H1 (cell line): ENCODE measurements around the gene SOX2. TPM values are rescaled to one million over a fixed set of nuclear protein-coding genes. Genes with fewer than 3 reads are reported as not detected.

Source experiments
- CTCF ChIA-PET: fragments of 300-600 bp; sonication (Branson Sonifier 250); formaldehyde crosslinking; loops from one replicate; lab custom pipeline; 2021; ENCODE audit not compliant: partially characterized antibody; lab: Charles Lee
- POLR2A ChIA-PET: fragments of 300-600 bp; sonication (Branson Sonifier 250); formaldehyde crosslinking; loops from one replicate; lab custom pipeline; 2021; ENCODE audit warnings: inconsistent platforms; ENCODE audit not compliant: partially characterized antibody; lab: Charles Lee
- DNase-seq, 2 experiments: peaks; one replicate each; pipeline versions ENCODE4 v3.0.0 to v3.0.0-alpha.2; 2010 to 2022; ENCODE audit warnings: low spot score in 2 of 2, low read depth in 1 of 2, mixed read lengths in 1 of 2
- FAIRE-seq: peaks from 2 replicates; lab custom pipeline; 2011; peaks lifted over from hg19 to GRCh38; lab: Jason Lieb, UNC
- H2AFZ ChIP-seq: 2 replicates; pipeline ENCODE4 v1.8.1; 2012; ENCODE audit warnings: low read length, inconsistent platforms
- H2AK5ac ChIP-seq: 2 replicates; pipeline ENCODE4 v1.6.1; 2013; ENCODE audit warnings: low read depth, low read length
- H2BK120ac ChIP-seq: replicated peaks from 2 replicates; pipeline ENCODE3; 2013; ENCODE audit warnings: low read depth, low read length, inconsistent platforms
- H2BK12ac ChIP-seq: 2 replicates; pipeline ENCODE4 v1.6.1; 2013; ENCODE audit warnings: low read depth, low read length
- H2BK15ac ChIP-seq: 2 replicates; pipeline ENCODE4 v1.6.1; 2013; ENCODE audit warnings: low read length
- H2BK20ac ChIP-seq: 2 replicates; pipeline ENCODE4 v1.6.1; 2013; ENCODE audit warnings: low read length
- H2BK5ac ChIP-seq: 2 replicates; pipeline ENCODE4 v1.6.1; 2013; ENCODE audit warnings: low read depth, low read length
- H3K14ac ChIP-seq: 2 replicates; pipeline ENCODE4 v1.6.1; 2013; ENCODE audit warnings: inconsistent platforms; ENCODE audit not compliant: insufficient read length
- H3K18ac ChIP-seq: 2 replicates; pipeline ENCODE4 v1.6.1; 2013; ENCODE audit warnings: low read length; ENCODE audit errors: extremely low read depth
- H3K23ac ChIP-seq: 2 replicates; pipeline ENCODE4 v1.6.1; 2013; ENCODE audit warnings: inconsistent platforms; ENCODE audit not compliant: insufficient read length
- H3K23me2 ChIP-seq: 2 replicates; pipeline ENCODE4 v1.6.1; 2013; ENCODE audit warnings: low read depth, low read length
- H3K27ac ChIP-seq: 2 replicates; pipeline ENCODE4 v1.6.1; 2011; ENCODE audit warnings: low read depth, low read length, inconsistent platforms
- H3K27me3 ChIP-seq, 4 experiments: replicated peaks in 1 of 4; 1 replicate in 1 of 4; 2 replicates in 3 of 4; pipeline versions ENCODE4 v1.6.1 to v1.8.1; 2011 to 2013; ENCODE audit warnings: low read length in 3 of 4, mild to moderate bottlenecking in 3 of 4, inconsistent platforms in 2 of 4, mixed read lengths in 2 of 4, moderate library complexity in 1 of 4; ENCODE audit not compliant: control insufficient read depth in 3 of 4, insufficient read depth in 3 of 4; ENCODE audit errors: extremely low read depth in 1 of 4
- H3K36me3 ChIP-seq, 4 experiments: 2 replicates each; pipeline versions ENCODE4 v1.6.1 to v1.8.1; 2011 to 2013; ENCODE audit warnings: mild to moderate bottlenecking in 4 of 4, low read length in 3 of 4, moderate library complexity in 2 of 4, control low read depth in 1 of 4, inconsistent platforms in 1 of 4; ENCODE audit not compliant: insufficient read depth in 4 of 4, control insufficient read depth in 2 of 4
- H3K4ac ChIP-seq: replicated peaks from 2 replicates; pipeline ENCODE3; 2013; ENCODE audit warnings: low read length, low read depth, mixed read lengths, inconsistent platforms; ENCODE audit not compliant: insufficient read length
- H3K4me1 ChIP-seq, 4 experiments: replicated peaks in 1 of 4; 1 replicate in 1 of 4; 2 replicates in 3 of 4; pipeline versions ENCODE4 v1.6.1 to v1.8.1; 2011 to 2013; ENCODE audit warnings: low read length in 3 of 4, inconsistent platforms in 2 of 4, mixed read lengths in 1 of 4; ENCODE audit not compliant: insufficient read depth in 4 of 4, control insufficient read depth in 3 of 4
- H3K4me2 ChIP-seq, 2 experiments: 2 replicates each; pipeline versions ENCODE4 v1.6.1 to v1.8.1; 2011 to 2013; ENCODE audit warnings: low read depth in 2 of 2, low read length in 2 of 2, control low read depth in 1 of 2, inconsistent platforms in 1 of 2, mild to moderate bottlenecking in 1 of 2; ENCODE audit not compliant: insufficient read depth in 1 of 2
- H3K4me3 ChIP-seq, 4 experiments: fragments of 200-600, 300-600 bp in 1 of 4; sonication (generic), shearing (Covaris generic), sonication (Bioruptor Twin) in 1 of 4; 2 replicates each; pipeline versions ENCODE4 v1.5.1 to v1.8.1; 2011 to 2016; ENCODE audit warnings: low read length in 4 of 4, low read depth in 3 of 4, control low read depth in 2 of 4, inconsistent platforms in 2 of 4, mild to moderate bottlenecking in 2 of 4, mixed read lengths in 1 of 4, moderate library complexity in 1 of 4; ENCODE audit not compliant: insufficient read depth in 2 of 4; ENCODE audit errors: extremely low read depth in 1 of 4
- H3K56ac ChIP-seq: replicated peaks from 2 replicates; pipeline ENCODE3; 2013; ENCODE audit warnings: low read depth, mild to moderate bottlenecking, mixed read lengths, low read length, inconsistent platforms; ENCODE audit not compliant: insufficient read length
- H3K79me1 ChIP-seq: 2 replicates; pipeline ENCODE4 v1.6.1; 2013; ENCODE audit warnings: low read depth, low read length, control low read depth
- H3K79me2 ChIP-seq, 2 experiments: 2 replicates each; pipeline versions ENCODE4 v1.6.1 to v1.8.1; 2012 to 2013; ENCODE audit warnings: low read length in 2 of 2, mild to moderate bottlenecking in 2 of 2, inconsistent platforms in 1 of 2; ENCODE audit not compliant: insufficient read depth in 2 of 2, control insufficient read depth in 1 of 2
- H3K9ac ChIP-seq, 4 experiments: replicated peaks in 1 of 4; 1 replicate in 1 of 4; 2 replicates in 3 of 4; pipeline versions ENCODE4 v1.6.1 to v1.8.1; 2011 to 2013; ENCODE audit warnings: low read depth in 3 of 4, low read length in 3 of 4, control low read depth in 2 of 4, mild to moderate bottlenecking in 2 of 4, moderate library complexity in 2 of 4, inconsistent platforms in 1 of 4; ENCODE audit errors: extremely low read depth in 1 of 4
- H3K9me3 ChIP-seq, 2 experiments: 2 replicates each; pipeline versions ENCODE4 v1.6.1 to v1.8.1; 2012 to 2013; ENCODE audit warnings: mild to moderate bottlenecking in 2 of 2, moderate library complexity in 2 of 2, control low read depth in 1 of 2, inconsistent platforms in 1 of 2, low read depth in 1 of 2, low read length in 1 of 2, mixed read lengths in 1 of 2; ENCODE audit not compliant: insufficient read depth in 2 of 2
- H4K20me1 ChIP-seq, 2 experiments: replicated peaks in 1 of 2; 2 replicates each; pipeline versions ENCODE3 to v1.8.1; 2011 to 2013; ENCODE audit warnings: inconsistent platforms in 2 of 2, low read length in 2 of 2, mild to moderate bottlenecking in 1 of 2; ENCODE audit not compliant: insufficient read depth in 2 of 2, control insufficient read depth in 1 of 2
- H4K5ac ChIP-seq: 2 replicates; pipeline ENCODE4 v1.6.1; 2013; ENCODE audit warnings: low read length, low read depth, mixed read lengths, inconsistent platforms; ENCODE audit not compliant: insufficient read length
- H4K8ac ChIP-seq: 2 replicates; pipeline ENCODE4 v1.8.0; 2013; ENCODE audit warnings: mild to moderate bottlenecking, moderate library complexity, low read length, inconsistent platforms; ENCODE audit not compliant: insufficient read depth; ENCODE audit errors: extremely low read depth
- H4K91ac ChIP-seq: replicated peaks from 2 replicates; pipeline ENCODE3; 2013; ENCODE audit warnings: low read length, mixed read lengths, inconsistent platforms; ENCODE audit not compliant: insufficient read length
- CBX8 ChIP-seq: fragments of 300-800, 300-1000 bp; sonication (generic); IDR thresholded peaks from 2 replicates; pipeline ENCODE4 v1.7.1; 2016; ENCODE audit warnings: low read depth, low read length, borderline replicate concordance
- CEBPB ChIP-seq: IDR thresholded peaks from 2 replicates; pipeline ENCODE4 v1.6.1; 2012; ENCODE audit warnings: low read depth, low read length
- MAFK ChIP-seq: IDR thresholded peaks from 2 replicates; pipeline ENCODE4 v1.6.1; 2012; ENCODE audit warnings: low read depth, mild to moderate bottlenecking, improper control_type of control experiment, low read length
- POLR2A ChIP-seq, 2 experiments: IDR thresholded peaks; 1 replicate in 1 of 2; 2 replicates in 1 of 2; pipeline ENCODE4 v1.6.1; 2011; ENCODE audit warnings: low read depth in 2 of 2, low read length in 2 of 2, mild to moderate bottlenecking in 2 of 2; ENCODE audit errors: control extremely low read depth in 1 of 2
- POLR2AphosphoS5 ChIP-seq: IDR thresholded peaks from 2 replicates; pipeline ENCODE4 v1.6.1; 2011; ENCODE audit warnings: low read depth, low read length
- POU5F1 ChIP-seq: IDR thresholded peaks from 2 replicates; pipeline ENCODE4 v1.6.1; 2011; ENCODE audit warnings: low read depth, mild to moderate bottlenecking, low read length, moderate library complexity
- USF2 ChIP-seq: IDR thresholded peaks from 2 replicates; pipeline ENCODE4 v1.6.1; 2011; ENCODE audit warnings: low read length, improper control_type of control experiment
- WGBS, 2 experiments: shearing (Covaris generic) in 1 of 2; methylation state at CpG; one replicate each; pipeline versions ENCODE4 v1.1.6 to v1.1.7; 2013 to 2015; ENCODE audit warnings: low lambda C conversion rate in 2 of 2, mixed read lengths in 2 of 2, inconsistent platforms in 1 of 2, low coverage in 1 of 2, missing lambda C conversion rate in 1 of 2; ENCODE audit not compliant: insufficient replicate concordance in 2 of 2, insufficient coverage in 1 of 2, insufficient read length in 1 of 2; ENCODE audit errors: extremely low coverage in 1 of 2, missing lambda C conversion rate in 1 of 2; 5-methylcytosine and 5-hydroxymethylcytosine counted together
- polyA plus RNA-seq, 7 experiments: library from polyadenylated mRNA; depleted of rRNA in 3 of 7; stranded (reverse) in 5 of 7; unstranded in 2 of 7; fragments of >200 nt in 5 of 7; fragments of 200-250 nt in 2 of 7; gene quantifications; 1 replicate in 5 of 7; 2 replicates in 1 of 7; 4 replicates in 1 of 7; pipeline versions ENCODE4 v1.2.1 to v1.2.3, GENCODE V29; 2011 to 2013; ENCODE audit warnings: missing spikeins in 2 of 7, mixed read lengths in 2 of 7
- total RNA-seq: library from RNA; stranded (reverse); fragmentation: NEBNext Ultra II Directional; extraction: Animal tissue kit (Norgen Biotek cat#: 25700); gene quantifications from 2 replicates; pipeline ENCODE4 v1.2.1, GENCODE V29; 2021

SOX2 gene
- total and polyA plus RNA-seq, 2 of the 8 experiments (the other 6 are each of a cell fraction or from before 2014, with no cell fraction given), result 149 to 247 TPM

GRCh38 chr3:181757694-181758306, 46.1 kb downstream of the SOX2 start:
- H3K4me1 ChIP-seq, result peaks cover 0 to 17% (median 9%) of the 10 kb centered on the region in 4 experiments; a peak in 5 of 7 replicates
- H3K14ac ChIP-seq, result no peak overlapping the region
- no peak overlapping the region for H3K9ac ChIP-seq
- TF ChIP-seq CBX8, result no peak
- TF ChIP-seq MAFK, result no peak
- no peak for TF ChIP-seq POLR2AphosphoS5
- no peak for TF ChIP-seq POLR2A (IDR thresholded peaks at IDR 0.05; ENCODE audit: control extremely low read depth in 1 of 2, low read depth in 2 of 2, low read length in 2 of 2)
- no peak for TF ChIP-seq USF2
- TF ChIP-seq POU5F1, result no peak
- no peak for TF ChIP-seq CEBPB
- no peaks in the 10 kb centered on the region for H3K36me3 ChIP-seq
- H3K27me3 ChIP-seq, result no peaks in the 10 kb centered on the region; a peak in 1 of 7 replicates
- CTCF ChIA-PET, result interaction anchor here (0.6 to 1.4 kb wide), 8 partner anchors 8 to 492 kb away, joined by 3 to 4 read pairs (median 3); no protein-coding TSS in a partner anchor
- POLR2A ChIA-PET, result interaction anchor here (1.5 kb wide), 1 partner anchor 28 kb away, joined by 4 read pairs; no protein-coding TSS in a partner anchor
- H3K23ac ChIP-seq, result no peak overlapping the region
- H3K18ac ChIP-seq, result 0 out of 2 replicates have a peak overlapping the region, but pooled peaks have one; percentile 48
- peak overlapping the region in 1 of 4 experiments; percentile 36; a peak in 1 of 8 replicates for H3K4me3 ChIP-seq
- no peaks in the 10 kb centered on the region for H4K20me1 ChIP-seq
- H2BK5ac ChIP-seq, result no peak overlapping the region
- no peak overlapping the region for H3K56ac ChIP-seq
- no peak overlapping the region for H4K8ac ChIP-seq
- no peak overlapping the region for H2AFZ ChIP-seq
- no peak overlapping the region for H3K4ac ChIP-seq
- no peak overlapping the region for H2BK12ac ChIP-seq
- H4K5ac ChIP-seq, result no peak overlapping the region
- H3K27ac ChIP-seq, result no peak overlapping the region
- no peak for DNase-seq
- no peaks in the 10 kb centered on the region for H3K79me2 ChIP-seq
- peak; percentile 28 for FAIRE-seq
- 10% methylated on average over 3 of the region's 3 CpGs; no CpG with 5 or more reads in 1 of the 2 experiments for WGBS, 2 experiments
- H4K91ac ChIP-seq, result no peak overlapping the region
- H2BK20ac ChIP-seq, result no peak overlapping the region
- no peak overlapping the region for H2BK15ac ChIP-seq
- H3K79me1 ChIP-seq, result no peaks in the 10 kb centered on the region
- peak overlapping the region; percentile 20 to 41; a peak in 3 of 4 replicates for H3K4me2 ChIP-seq
- H3K23me2 ChIP-seq, result no peaks in the 10 kb centered on the region
- H3K9me3 ChIP-seq, result no peaks in the 10 kb centered on the region
- no peak overlapping the region for H2AK5ac ChIP-seq
- H2BK120ac ChIP-seq, result no peak overlapping the region
